GM19043 (cell line): Measurements from ENCODE around the gene TMEM79.

Source experiments
- ATAC-seq: cut with Tn5 transposase; IDR thresholded peaks from one replicate; pipeline ENCODE4 v1.9.1; 2021; ENCODE audit warnings: low read depth; ENCODE audit not compliant: unreplicated experiment

The TMEM79 gene

GRCh38 chr1:156262461-156263287 lies 21.5 kb upstream of the TMEM79 start:
- ATAC-seq, result no peak

- no peak for ATAC-seq
Measured at GRCh38 chr1:156263288-156263655, 20.9 kb upstream of the TMEM79 start.

- ATAC-seq, result no peak
Measured at GRCh38 chr1:156266051-156266450, 18.1 kb upstream of the TMEM79 start.

GRCh38 chr1:156268336-156268735 lies 15.8 kb upstream of the TMEM79 start:
- no peak for ATAC-seq

- no peak for ATAC-seq
Measured at GRCh38 chr1:156270314-156270713, 13.8 kb upstream of the TMEM79 start.

GRCh38 chr1:156276532-156276931 lies 7.6 kb upstream of the TMEM79 start:
- no peak for ATAC-seq

GRCh38 chr1:156276966-156277381 lies 7.2 kb upstream of the TMEM79 start:
- no peak for ATAC-seq

GRCh38 chr1:156279837-156280236 lies 4.3 kb upstream of the TMEM79 start:
- no peak for ATAC-seq

GRCh38 chr1:156281281-156281680 lies 2.8 kb upstream of the TMEM79 start:
- ATAC-seq, result no peak

- no peak for ATAC-seq
Measured at GRCh38 chr1:156281693-156282478, 2.2 kb upstream of the TMEM79 start.

GRCh38 chr1:156282479-156283222 lies 1.5 kb upstream of the TMEM79 start, which contains the start of gene SMG5:
Gene SMG5, minus strand, starts transcription at chr1:156282825. Its CDS starts 145 bp downstream, at chr1:156282680.
- ATAC-seq, result peak; percentile 81

GRCh38 chr1:156283521-156283920 lies 604 bp upstream of the TMEM79 start:
- ATAC-seq, result no peak

GRCh38 chr1:156284757-156285156 lies 632 bp downstream of the TMEM79 start:
- ATAC-seq, result no peak

GRCh38 chr1:156285437-156285836 lies 1.3 kb downstream of the TMEM79 start:
- ATAC-seq, result no peak

GRCh38 chr1:156286061-156286460 lies 1.9 kb downstream of the TMEM79 start:
- ATAC-seq, result no peak

GRCh38 chr1:156289857-156290256 lies 5.7 kb downstream of the TMEM79 start:
- no peak for ATAC-seq

GRCh38 chr1:156291226-156292061 lies 7.3 kb downstream of the TMEM79 start:
- no peak for ATAC-seq

- ATAC-seq, result no peak
Measured at GRCh38 chr1:156293098-156293434, 8.9 kb downstream of the TMEM79 start.

- no peak for ATAC-seq
Measured at GRCh38 chr1:156293895-156294294, 9.8 kb downstream of the TMEM79 start.

GRCh38 chr1:156295391-156295947 lies 11.3 kb downstream of the TMEM79 start, which contains the start of gene GLMP:
Gene GLMP, minus strand, starts transcription at chr1:156295679. Its CDS starts 34 bp downstream, at chr1:156295645.
- ATAC-seq, result no peak
